ENCODE measurements around the gene TPCN2. TPM values are rescaled to one million over a fixed set of nuclear protein-coding genes. Genes with fewer than 3 reads are reported as not detected.

Gene TPCN2
- total and polyA plus RNA-seq, 2 of the 8 experiments (the other 6 are each of a cell fraction or from before 2014, with no cell fraction given) = 9.7 to 18.6 TPM

DNA sequence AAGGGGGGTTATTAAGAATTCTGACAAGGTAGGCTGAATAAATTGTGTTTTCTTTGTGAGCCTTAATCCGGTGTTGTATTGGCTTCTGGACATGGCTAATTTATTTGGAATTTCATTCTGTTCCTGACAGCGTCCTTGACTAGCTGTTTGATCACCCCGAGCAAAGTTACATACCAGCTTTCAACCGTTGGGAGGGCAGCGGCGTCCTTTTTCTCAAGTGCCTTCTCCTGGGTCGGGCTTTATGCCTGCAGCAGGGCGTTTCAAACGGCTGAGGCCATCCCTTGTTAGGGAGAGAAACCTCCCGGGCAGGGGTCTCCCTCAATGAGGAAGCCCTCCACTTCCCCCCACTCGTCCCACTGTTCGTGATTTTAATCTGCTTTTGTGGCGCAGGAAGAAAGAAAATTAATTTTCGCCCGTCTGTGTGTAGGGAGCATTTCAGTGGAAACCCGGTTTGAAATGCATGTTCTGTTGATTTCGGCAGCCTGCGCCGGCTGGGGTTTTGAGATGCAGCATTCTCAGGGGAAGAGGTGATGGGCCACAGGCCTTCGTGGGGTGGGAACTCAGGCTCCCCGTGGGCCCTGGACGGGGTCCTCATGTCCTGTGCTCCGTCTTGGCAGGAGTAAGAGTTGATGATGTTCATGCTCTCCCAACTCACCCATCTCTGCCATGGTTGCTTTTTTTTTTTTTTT lies 104.1 kb downstream of the TPCN2 start:
- POLR2A ChIA-PET (ENCODE audit: partially characterized antibody) = interaction anchor here (0.6 to 1.2 kb wide), 2 partner anchors 47 to 494 kb away, joined by 4 read pairs; no protein-coding TSS in a partner anchor
- no peak overlapping the region for H3K23ac ChIP-seq (ENCODE audit: insufficient read length)
- H4K5ac ChIP-seq (ENCODE audit: insufficient read length, low read depth, low read length) = no peak overlapping the region
- no peaks in the 10 kb centered on the region for H3K27me3 ChIP-seq (replicated peaks in 1 of 4; ENCODE audit: control insufficient read depth in 3 of 4, extremely low read depth in 1 of 4, insufficient read depth in 3 of 4, low read length in 3 of 4)
- H2AK5ac ChIP-seq (ENCODE audit: low read depth, low read length) = no peak overlapping the region
- DNase-seq (ENCODE audit: low read depth in 1 of 2, low spot score in 2 of 2) (no peak), FAIRE-seq (no peak)
- H3K27ac ChIP-seq (ENCODE audit: low read depth, low read length) = no peak overlapping the region
- CTCF ChIA-PET (ENCODE audit: partially characterized antibody) = interaction anchor here (0.6 to 1.6 kb wide), 5 partner anchors 21 to 503 kb away, joined by 3 to 5 read pairs (median 4); no protein-coding TSS in a partner anchor
- H2BK15ac ChIP-seq (ENCODE audit: low read length) = no peak overlapping the region
- H3K18ac ChIP-seq (ENCODE audit: extremely low read depth, low read length) = no peak overlapping the region; the same call in 1 of the 2 replicates
- peaks cover 0 to 3% of the 10 kb centered on the region in 2 experiments; a peak in 1 of 4 replicates for H3K9me3 ChIP-seq (ENCODE audit: insufficient read depth in 2 of 2, low read depth in 1 of 2, low read length in 1 of 2)
- H3K79me2 ChIP-seq (ENCODE audit: control insufficient read depth in 1 of 2, insufficient read depth in 2 of 2, low read length in 2 of 2) = no peaks in the 10 kb centered on the region
- H4K20me1 ChIP-seq (replicated peaks in 1 of 2; ENCODE audit: control insufficient read depth in 1 of 2, insufficient read depth in 2 of 2, low read length in 2 of 2) = no peaks in the 10 kb centered on the region
- H3K4me1 ChIP-seq (replicated peaks in 1 of 4; ENCODE audit: control insufficient read depth in 3 of 4, insufficient read depth in 4 of 4, low read length in 3 of 4) = peaks cover 0 to 10% (median 5%) of the 10 kb centered on the region in 4 experiments
- H3K9ac ChIP-seq (replicated peaks in 1 of 4; ENCODE audit: extremely low read depth in 1 of 4, low read depth in 3 of 4, low read length in 3 of 4) = no peak overlapping the region
- no peaks in the 10 kb centered on the region for H3K79me1 ChIP-seq (ENCODE audit: low read depth, low read length)
- no peak overlapping the region; the same call in 1 of the 2 replicates for H2BK20ac ChIP-seq (ENCODE audit: low read length)
- no peaks in the 10 kb centered on the region for H3K36me3 ChIP-seq (ENCODE audit: control insufficient read depth in 2 of 4, insufficient read depth in 4 of 4, low read length in 3 of 4)
- H3K56ac ChIP-seq (replicated peaks; ENCODE audit: insufficient read length, low read depth, low read length) = no peak overlapping the region
- H2BK120ac ChIP-seq (replicated peaks; ENCODE audit: low read depth, low read length) = no peak overlapping the region
- no peak overlapping the region for H2BK5ac ChIP-seq (ENCODE audit: low read depth, low read length)
- H3K4me2 ChIP-seq (ENCODE audit: insufficient read depth in 1 of 2, low read depth in 2 of 2, low read length in 2 of 2) = peak overlapping the region in 1 of 2 experiments; percentile 11; a peak in 1 of 4 replicates
- peak overlapping the region; percentile 67 for H2AFZ ChIP-seq (ENCODE audit: low read length)
- WGBS, 2 experiments (ENCODE audit: extremely low coverage in 1 of 2, insufficient coverage in 1 of 2, insufficient read length in 1 of 2, insufficient replicate concordance in 2 of 2, low coverage in 1 of 2, low lambda C conversion rate in 2 of 2, missing lambda C conversion rate in 1 of 2) = 72% methylated on average over 22 of the region's 23 CpGs; no CpG with 5 or more reads in 1 of the 2 experiments
- TF ChIP-seq YY1 (IDR thresholded peaks at IDR 0.05; ENCODE audit: low read depth, low read length) (no peak), SIRT6 (IDR thresholded peaks at IDR 0.05; ENCODE audit: low read length) (no peak), CBX8 (IDR thresholded peaks at IDR 0.05; ENCODE audit: borderline replicate concordance, low read depth, low read length) (no peak), GTF2F1 (IDR thresholded peaks at IDR 0.05; ENCODE audit: borderline replicate concordance, low read depth, low read length) (no peak), SUZ12 (IDR thresholded peaks at IDR 0.05; ENCODE audit: low read length) (no peak), NANOG (IDR thresholded peaks at IDR 0.05; ENCODE audit: insufficient read depth, low read depth, low read length, poor library complexity, severe bottlenecking) (no peak), KDM1A (IDR thresholded peaks at IDR 0.05; ENCODE audit: borderline replicate concordance, low read length) (no peak), KDM5A (IDR thresholded peaks at IDR 0.05; ENCODE audit: low read length) (no peak), POLR2A (IDR thresholded peaks at IDR 0.05; ENCODE audit: control extremely low read depth in 1 of 2, low read depth in 2 of 2, low read length in 2 of 2) (no peak)
- TF ChIP-seq, protein P1, sequence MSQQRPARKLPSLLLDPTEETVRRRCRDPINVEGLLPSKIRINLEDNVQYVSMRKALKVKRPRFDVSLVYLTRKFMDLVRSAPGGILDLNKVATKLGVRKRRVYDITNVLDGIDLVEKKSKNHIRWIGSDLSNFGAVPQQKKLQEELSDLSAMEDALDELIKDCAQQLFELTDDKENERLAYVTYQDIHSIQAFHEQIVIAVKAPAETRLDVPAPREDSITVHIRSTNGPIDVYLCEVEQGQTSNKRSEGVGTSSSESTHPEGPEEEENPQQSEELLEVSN (IDR thresholded peaks at IDR 0.05) = no peak
- peak overlapping the region; percentile 39; the same call in 1 of the 2 replicates for H4K8ac ChIP-seq (ENCODE audit: extremely low read depth, insufficient read depth, low read length)
- H4K91ac ChIP-seq (replicated peaks; ENCODE audit: insufficient read length, low read length) = no peak overlapping the region
- no peak overlapping the region for H3K4me3 ChIP-seq (ENCODE audit: extremely low read depth in 1 of 4, insufficient read depth in 2 of 4, low read depth in 3 of 4, low read length in 4 of 4)
- no peak overlapping the region for H3K14ac ChIP-seq (ENCODE audit: insufficient read length)
- 0 out of 2 replicates have a peak overlapping the region, but pooled peaks have one; percentile 56 for H2BK12ac ChIP-seq (ENCODE audit: low read depth, low read length)
- H3K4ac ChIP-seq (replicated peaks; ENCODE audit: insufficient read length, low read depth, low read length) = no peak overlapping the region
- no peaks in the 10 kb centered on the region for H3K23me2 ChIP-seq (ENCODE audit: low read depth, low read length)
